ENCODE results near the gene EPB41L2.

DNA sequence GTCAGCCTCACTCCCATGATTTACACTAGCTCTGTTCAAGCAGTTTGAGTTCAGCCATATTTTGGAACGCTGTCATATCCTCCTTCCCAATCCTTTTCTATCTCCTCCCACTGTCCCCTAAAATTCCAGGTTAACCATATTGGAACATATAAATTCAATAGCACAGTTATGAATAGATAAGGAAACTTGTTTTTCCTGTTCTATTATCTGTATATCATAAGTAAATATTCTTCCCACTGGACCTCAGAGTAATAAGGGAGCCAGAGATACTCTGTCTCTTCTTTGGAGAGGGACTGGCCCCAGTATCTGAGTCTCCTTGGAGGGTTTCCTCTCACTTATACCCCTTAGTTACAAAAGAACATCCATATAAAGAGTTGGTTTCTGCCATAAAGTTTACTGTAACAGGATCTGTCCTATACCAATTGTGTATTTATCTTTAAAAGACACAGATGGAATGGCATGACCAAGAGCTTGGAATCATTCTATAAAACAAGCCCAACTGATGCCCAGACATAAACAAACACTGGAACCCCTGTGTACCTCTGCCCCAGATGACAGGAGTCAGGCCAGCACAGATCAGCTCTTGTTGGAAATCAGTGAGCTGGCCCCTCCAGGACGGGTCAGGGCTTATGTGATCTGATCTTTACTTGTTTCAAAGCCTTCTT, 67.1 kb downstream of the EPB41L2 start:
- TF ChIP-seq, protein P1, sequence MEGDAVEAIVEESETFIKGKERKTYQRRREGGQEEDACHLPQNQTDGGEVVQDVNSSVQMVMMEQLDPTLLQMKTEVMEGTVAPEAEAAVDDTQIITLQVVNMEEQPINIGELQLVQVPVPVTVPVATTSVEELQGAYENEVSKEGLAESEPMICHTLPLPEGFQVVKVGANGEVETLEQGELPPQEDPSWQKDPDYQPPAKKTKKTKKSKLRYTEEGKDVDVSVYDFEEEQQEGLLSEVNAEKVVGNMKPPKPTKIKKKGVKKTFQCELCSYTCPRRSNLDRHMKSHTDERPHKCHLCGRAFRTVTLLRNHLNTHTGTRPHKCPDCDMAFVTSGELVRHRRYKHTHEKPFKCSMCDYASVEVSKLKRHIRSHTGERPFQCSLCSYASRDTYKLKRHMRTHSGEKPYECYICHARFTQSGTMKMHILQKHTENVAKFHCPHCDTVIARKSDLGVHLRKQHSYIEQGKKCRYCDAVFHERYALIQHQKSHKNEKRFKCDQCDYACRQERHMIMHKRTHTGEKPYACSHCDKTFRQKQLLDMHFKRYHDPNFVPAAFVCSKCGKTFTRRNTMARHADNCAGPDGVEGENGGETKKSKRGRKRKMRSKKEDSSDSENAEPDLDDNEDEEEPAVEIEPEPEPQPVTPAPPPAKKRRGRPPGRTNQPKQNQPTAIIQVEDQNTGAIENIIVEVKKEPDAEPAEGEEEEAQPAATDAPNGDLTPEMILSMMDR (IDR thresholded peaks at IDR 0.05), result no peak
- no peak for TF ChIP-seq EP300 (IDR thresholded peaks at IDR 0.05)
- TF ChIP-seq POLR2A (IDR thresholded peaks at IDR 0.05), result no peak
